ENCODE measurements around the gene GUCY2D.

Gene GUCY2D

GRCh38 chr17:8064561-8065019 lies 62.2 kb downstream of the GUCY2D start:
- no peak for DNase-seq (ENCODE audit: low spot score)

DNA sequence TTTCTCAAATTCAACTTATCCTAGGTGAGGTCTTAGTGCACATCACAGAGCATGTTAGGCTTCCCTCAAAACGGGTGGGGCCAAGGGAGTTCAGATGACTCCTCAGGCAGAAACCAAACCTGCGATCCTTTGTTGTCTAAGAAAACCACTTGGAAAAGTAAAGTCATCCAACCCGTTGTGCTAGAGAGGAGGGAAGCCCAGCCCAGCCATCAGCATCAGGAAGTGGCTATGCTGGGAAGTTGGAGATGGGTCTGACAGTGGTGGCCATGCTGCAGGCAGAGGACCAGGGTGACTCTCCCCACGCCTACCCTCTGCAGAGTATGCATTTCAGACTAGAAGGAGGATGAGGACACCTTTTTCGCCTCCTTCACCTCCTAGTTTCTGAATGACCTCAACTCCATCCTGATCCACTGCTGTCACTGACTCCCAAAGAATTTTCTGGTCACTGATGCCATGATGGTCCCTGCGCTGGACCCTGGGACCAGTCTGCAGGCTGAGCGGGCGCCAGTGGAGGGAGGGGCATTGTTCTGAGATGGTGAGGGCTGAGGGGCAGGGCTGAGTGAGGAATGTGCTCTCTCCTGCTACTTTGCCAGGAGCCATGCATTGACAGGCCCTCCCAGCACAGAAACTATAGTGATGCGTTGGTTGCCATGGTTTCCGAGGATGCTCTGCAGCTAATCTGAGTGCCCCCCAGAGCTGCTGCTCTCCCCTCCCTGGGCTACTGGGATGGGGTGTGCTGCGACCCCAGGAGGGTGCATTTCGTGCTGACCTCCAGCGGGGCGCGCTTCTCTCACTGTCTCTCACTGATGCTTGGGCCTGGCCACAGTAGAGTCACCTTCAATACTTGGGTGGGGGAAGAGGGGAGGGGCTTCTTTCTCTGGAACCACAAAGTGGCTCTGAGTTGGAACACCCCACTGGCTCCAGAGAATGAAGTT lies 64.7 kb downstream of the GUCY2D start:
- DNase-seq (ENCODE audit: low spot score), result no peak

DNA sequence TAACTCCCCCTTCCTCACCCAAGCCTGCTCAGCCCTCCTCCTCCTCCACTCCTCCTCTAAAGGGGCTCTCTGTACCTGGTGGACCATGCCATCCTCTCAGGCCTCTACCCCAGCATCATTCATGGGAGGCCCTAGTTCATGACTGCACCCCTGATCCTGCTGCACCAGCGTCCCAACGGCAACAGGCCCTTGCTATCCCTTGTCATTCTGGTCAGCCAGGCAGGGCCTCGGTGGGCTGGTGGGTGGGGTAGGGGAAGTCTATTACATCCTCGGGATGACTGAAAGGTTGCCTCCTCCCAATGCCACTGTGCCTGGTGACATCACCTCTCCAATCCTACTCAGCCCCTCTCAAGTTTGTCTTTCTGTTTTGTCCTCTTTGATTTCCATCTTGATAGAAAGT lies 65.4 kb downstream of the GUCY2D start:
- DNase-seq (ENCODE audit: low spot score), result no peak

GRCh38 chr17:8068736-8069586 lies 66.5 kb downstream of the GUCY2D start:
- no peak for DNase-seq (ENCODE audit: low spot score)

GRCh38 chr17:8069587-8069860 lies 67.1 kb downstream of the GUCY2D start:
- no peak for DNase-seq (ENCODE audit: low spot score)
